ENCODE data around the gene TIGAR. TPM values are rescaled to one million over a fixed set of nuclear protein-coding genes. Genes with fewer than 3 reads are reported as not detected.

The TIGAR gene
- total RNA-seq, 1 experiment from 2014 or later, result 8.9 TPM

GRCh38 chr12:4282892-4283511 is 38.0 kb upstream of the TIGAR start:
- DNase-seq (ENCODE audit: low spot score), result no peak

- no peak for DNase-seq (ENCODE audit: low spot score)
These were observed 37.3 kb upstream of the TIGAR start for GRCh38 chr12:4283512-4284255.

- DNase-seq (ENCODE audit: low spot score), result no peak
These were observed 36.7 kb upstream of the TIGAR start for GRCh38 chr12:4284306-4284705.

- DNase-seq (ENCODE audit: low spot score), result no peak
These were observed 35.9 kb upstream of the TIGAR start for GRCh38 chr12:4285070-4285469.

GRCh38 chr12:4286228-4286627 is 34.8 kb upstream of the TIGAR start:
- no peak for DNase-seq (ENCODE audit: low spot score)

GRCh38 chr12:4286771-4287317 is 34.2 kb upstream of the TIGAR start:
- DNase-seq (ENCODE audit: low spot score), result no peak

- no peak for DNase-seq (ENCODE audit: low spot score)
These were observed 33.4 kb upstream of the TIGAR start for GRCh38 chr12:4287325-4288211.

- no peak for DNase-seq (ENCODE audit: low spot score)
These were observed 32.5 kb upstream of the TIGAR start for GRCh38 chr12:4288296-4289131.

GRCh38 chr12:4289231-4289878 is 31.7 kb upstream of the TIGAR start:
- DNase-seq (ENCODE audit: low spot score), result no peak

GRCh38 chr12:4289998-4290790 is 30.8 kb upstream of the TIGAR start:
- DNase-seq (ENCODE audit: low spot score), result no peak

GRCh38 chr12:4292341-4293073 is 28.5 kb upstream of the TIGAR start:
- DNase-seq (ENCODE audit: low spot score), result no peak

GRCh38 chr12:4293299-4293965 is 27.6 kb upstream of the TIGAR start:
- DNase-seq (ENCODE audit: low spot score), result no peak

- DNase-seq (ENCODE audit: low spot score), result no peak
These were observed 27.0 kb upstream of the TIGAR start for GRCh38 chr12:4293966-4294505.

GRCh38 chr12:4296751-4297150 is 24.3 kb upstream of the TIGAR start:
- no peak for DNase-seq (ENCODE audit: low spot score)

GRCh38 chr12:4297617-4298016 is 23.4 kb upstream of the TIGAR start:
- no peak for DNase-seq (ENCODE audit: low spot score)

- no peak for DNase-seq (ENCODE audit: low spot score)
These were observed 20.1 kb upstream of the TIGAR start for GRCh38 chr12:4300883-4301282.

GRCh38 chr12:4301932-4302501 is 19.0 kb upstream of the TIGAR start:
- DNase-seq (ENCODE audit: low spot score), result no peak

- DNase-seq (ENCODE audit: low spot score), result no peak
These were observed 18.1 kb upstream of the TIGAR start for GRCh38 chr12:4302881-4303280.

Data from A172 (cell line).